Ectodermal cell (in vitro differentiated cells): Measurements from ENCODE around the gene UBE2Q1.

Experiments used
- H3K27ac ChIP-seq: 2 replicates; pipeline ENCODE4 v1.7.0; 2013; ENCODE audit warnings: mild to moderate bottlenecking, low read depth, low read length; ENCODE audit not compliant: insufficient read depth, poor library complexity, severe bottlenecking
- H3K27me3 ChIP-seq: 2 replicates; pipeline ENCODE4 v1.7.0; 2013; ENCODE audit warnings: mild to moderate bottlenecking, low read length; ENCODE audit not compliant: insufficient read depth, control insufficient read depth, poor library complexity, severe bottlenecking
- H3K36me3 ChIP-seq: one replicate; pipeline ENCODE4 v1.7.0; 2013; ENCODE audit warnings: low read length; ENCODE audit not compliant: control insufficient read depth, insufficient read depth
- H3K4me1 ChIP-seq: one replicate; pipeline ENCODE4 v1.7.0; 2013; ENCODE audit warnings: low read length; ENCODE audit not compliant: control insufficient read depth, insufficient read depth
- H3K4me3 ChIP-seq: 2 replicates; pipeline ENCODE4 v1.7.0; 2013; ENCODE audit warnings: low read depth, low read length, control low read depth; ENCODE audit not compliant: insufficient read depth
- H3K9me3 ChIP-seq: 2 replicates; pipeline ENCODE4 v1.7.0; 2013; ENCODE audit warnings: mild to moderate bottlenecking, low read length, moderate library complexity; ENCODE audit not compliant: control insufficient read depth
- WGBS, 2 experiments: methylation state at CpG; one replicate each; pipeline ENCODE4 v1.1.7; 2013; ENCODE audit warnings: missing lambda C conversion rate in 2 of 2; 5-methylcytosine and 5-hydroxymethylcytosine counted together

Gene UBE2Q1

GRCh38 chr1:154514066-154514553 is 44.4 kb downstream of the UBE2Q1 start:
- H3K4me3 ChIP-seq: no peak overlapping the region
- no peaks in the 10 kb centered on the region for H3K27me3 ChIP-seq
- no peaks in the 10 kb centered on the region for H3K9me3 ChIP-seq
- no peaks in the 10 kb centered on the region for H3K4me1 ChIP-seq
- H3K27ac ChIP-seq: no peak overlapping the region
- 87 to 91% methylated on average over 7 of the region's 7 CpGs for WGBS, 2 experiments
- no peaks in the 10 kb centered on the region for H3K36me3 ChIP-seq

GRCh38 chr1:154512760-154513159 is 45.7 kb downstream of the UBE2Q1 start:
- peaks cover 3% of the 10 kb centered on the region for H3K27me3 ChIP-seq
- no peak overlapping the region for H3K4me3 ChIP-seq
- no peaks in the 10 kb centered on the region for H3K4me1 ChIP-seq
- 85 to 95% methylated on average over 3 of the region's 3 CpGs for WGBS, 2 experiments
- H3K9me3 ChIP-seq: no peaks in the 10 kb centered on the region
- H3K36me3 ChIP-seq: no peaks in the 10 kb centered on the region
- H3K27ac ChIP-seq: no peak overlapping the region

- no peak overlapping the region for H3K4me3 ChIP-seq
Measured at GRCh38 chr1:154503898-154504297, 54.6 kb downstream of the UBE2Q1 start.

GRCh38 chr1:154502744-154503115 is 55.7 kb downstream of the UBE2Q1 start:
- Histone ChIP-seq H3K36me3 (no peaks in the 10 kb centered on the region), H3K27ac (no peak overlapping the region), H3K4me1 (no peaks in the 10 kb centered on the region), H3K9me3 (no peaks in the 10 kb centered on the region), H3K27me3 (peaks cover 79% of the 10 kb centered on the region), H3K4me3 (no peak overlapping the region)
- WGBS, 2 experiments: 48 to 49% methylated on average over 43 of the region's 43 CpGs

More at GRCh38 chr1:154503898-154504297, 54.6 kb downstream of the UBE2Q1 start:
- H3K27ac ChIP-seq: no peak overlapping the region
- peaks cover 75% of the 10 kb centered on the region for H3K27me3 ChIP-seq
- no peaks in the 10 kb centered on the region for H3K4me1 ChIP-seq
- H3K9me3 ChIP-seq: no peaks in the 10 kb centered on the region
- no peaks in the 10 kb centered on the region for H3K36me3 ChIP-seq
- WGBS, 2 experiments: 83 to 93% methylated on average over 4 to 5 of the region's 5 CpGs

GRCh38 chr1:154502066-154502743 is 56.3 kb downstream of the UBE2Q1 start, which contains the start of the genes SHE and TDRD10:
TSS of gene SHE (minus strand) at chr1:154502412. CDS start at chr1:154502026, 386 bp downstream.
TSS of gene TDRD10 (plus strand) at chr1:154502219. CDS start at chr1:154506904, 4,685 bp downstream.
- H3K4me3 ChIP-seq: peak within 1 kb of the TSS; percentile 10
- no peak within 1 kb of the TSS for H3K27ac ChIP-seq
- peaks cover 79% of the 10 kb centered on the region for H3K27me3 ChIP-seq
- 4 to 5% methylated on average over 90 of the region's 90 CpGs for WGBS, 2 experiments
- H3K36me3 ChIP-seq: no peaks in the 10 kb centered on the region
- no peaks in the 10 kb centered on the region for H3K9me3 ChIP-seq
- no peaks in the 10 kb centered on the region for H3K4me1 ChIP-seq

GRCh38 chr1:154501423-154502065 is 56.9 kb downstream of the UBE2Q1 start:
- H3K9me3 ChIP-seq: no peaks in the 10 kb centered on the region
- H3K4me1 ChIP-seq: peaks cover 3% of the 10 kb centered on the region
- H3K27ac ChIP-seq: no peak overlapping the region
- H3K36me3 ChIP-seq: no peaks in the 10 kb centered on the region
- peaks cover 79% of the 10 kb centered on the region for H3K27me3 ChIP-seq
- 5% methylated on average over 54 of the region's 54 CpGs for WGBS, 2 experiments
- peak overlapping the region; percentile 10 for H3K4me3 ChIP-seq

- H3K36me3 ChIP-seq: no peaks in the 10 kb centered on the region
- H3K27ac ChIP-seq: no peak overlapping the region
- no peaks in the 10 kb centered on the region for H3K9me3 ChIP-seq
- peaks cover 3% of the 10 kb centered on the region for H3K4me1 ChIP-seq
- WGBS, 2 experiments: 91% methylated on average over 8 of the region's 8 CpGs
- peaks cover 72% of the 10 kb centered on the region for H3K27me3 ChIP-seq
- no peak overlapping the region for H3K4me3 ChIP-seq
Measured at GRCh38 chr1:154500533-154500932, 57.9 kb downstream of the UBE2Q1 start.

GRCh38 chr1:154499446-154499845 is 59.0 kb downstream of the UBE2Q1 start:
- WGBS, 2 experiments: 67 to 90% methylated on average over 1 of the region's 1 CpG
- Histone ChIP-seq H3K4me1 (peaks cover 3% of the 10 kb centered on the region), H3K27ac (no peak overlapping the region), H3K27me3 (peaks cover 62% of the 10 kb centered on the region), H3K36me3 (no peaks in the 10 kb centered on the region), H3K9me3 (no peaks in the 10 kb centered on the region), H3K4me3 (no peak overlapping the region)
